ENCODE measurements around the gene ANKS3.

The ANKS3 gene

GRCh38 chr16:4680673-4681470 is 53.2 kb downstream of the ANKS3 start:
- intact Hi-C loops (cut with DNase I), result loop anchor here (5.0 kb wide), 1 partner anchor 59 kb away; the partner anchor contains the start of gene MGRN1
- no peak for DNase-seq

GRCh38 chr16:4679850-4680636 is 54.0 kb downstream of the ANKS3 start:
- DNase-seq, result peak in 8 of 42 donors; percentile 39 to 69 (median 54)
- intact Hi-C loops (cut with DNase I), result loop anchor here (5.0 kb wide), 1 partner anchor 58 kb away; the partner anchor contains the start of gene MGRN1

DNA sequence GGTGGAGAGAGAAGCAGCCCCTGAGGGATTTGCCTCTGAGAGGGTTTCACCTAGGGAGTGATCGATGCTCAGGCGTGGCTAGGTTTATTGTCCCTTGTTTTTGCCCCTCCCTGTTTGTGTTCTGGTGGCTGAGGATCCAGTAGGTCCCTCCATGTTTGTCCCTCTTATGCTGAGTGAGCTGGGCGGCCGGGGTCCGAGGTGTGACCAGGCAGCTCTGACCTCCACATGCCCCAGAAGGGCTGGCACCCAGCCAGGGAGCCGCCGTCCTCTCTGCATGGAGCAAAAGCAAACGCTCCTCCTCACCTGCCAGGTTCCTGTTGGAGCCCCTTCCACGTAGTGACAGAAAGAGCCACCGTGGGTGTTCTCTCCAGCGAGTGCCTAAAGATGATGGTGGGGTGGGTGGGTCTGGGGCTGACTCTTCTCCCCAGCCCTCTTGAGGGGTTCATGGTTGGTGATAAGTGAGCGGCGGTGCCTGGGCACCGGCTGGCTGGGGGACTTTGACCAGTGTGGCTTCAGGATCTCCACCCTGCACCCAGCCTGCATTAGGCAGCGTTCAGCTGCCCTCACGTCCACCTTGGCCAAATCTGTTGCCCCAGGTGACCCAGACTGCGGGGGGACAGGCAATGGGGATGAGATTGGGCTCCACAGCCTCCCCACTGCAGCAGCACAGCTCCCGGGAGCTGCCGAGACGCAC is 54.8 kb downstream of the ANKS3 start:
- intact Hi-C loops (cut with DNase I), result no loop called here
- no peak for DNase-seq

DNA sequence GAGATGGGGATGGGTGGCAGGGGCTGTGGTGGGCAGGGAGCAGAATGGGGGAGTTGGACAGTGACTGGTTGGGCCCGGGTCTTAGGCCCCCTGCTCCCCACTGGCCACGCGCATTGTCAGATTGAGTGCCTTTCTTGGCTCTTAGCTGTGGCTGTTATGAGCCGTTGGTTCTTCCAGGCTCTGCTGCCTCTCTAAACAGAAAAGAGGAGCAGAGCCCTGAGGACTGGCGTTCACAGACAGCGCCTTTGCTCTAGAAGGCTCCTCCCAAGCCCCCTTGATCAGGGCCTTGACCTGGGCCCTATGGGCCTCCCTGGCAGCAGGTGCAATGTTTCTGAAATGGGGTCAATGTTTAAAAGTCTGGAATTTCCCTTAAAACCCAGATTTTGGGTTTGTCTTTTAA is 55.5 kb downstream of the ANKS3 start:
- intact Hi-C loops (cut with DNase I), result no loop called here
- DNase-seq, result no peak

GRCh38 chr16:4677994-4678393 is 56.1 kb downstream of the ANKS3 start:
- DNase-seq, result no peak
- intact Hi-C loops (cut with DNase I), result no loop called here

GRCh38 chr16:4677390-4677789 is 56.7 kb downstream of the ANKS3 start:
- intact Hi-C loops (cut with DNase I), result no loop called here
- DNase-seq, result peak in 9 of 42 donors; percentile 40 to 70 (median 65)

GRCh38 chr16:4676831-4677230 is 57.2 kb downstream of the ANKS3 start:
- DNase-seq, result no peak
- intact Hi-C loops (cut with DNase I), result no loop called here

GRCh38 chr16:4675864-4676786 is 57.9 kb downstream of the ANKS3 start:
- intact Hi-C loops (cut with DNase I), result no loop called here
- no peak for DNase-seq

DNA sequence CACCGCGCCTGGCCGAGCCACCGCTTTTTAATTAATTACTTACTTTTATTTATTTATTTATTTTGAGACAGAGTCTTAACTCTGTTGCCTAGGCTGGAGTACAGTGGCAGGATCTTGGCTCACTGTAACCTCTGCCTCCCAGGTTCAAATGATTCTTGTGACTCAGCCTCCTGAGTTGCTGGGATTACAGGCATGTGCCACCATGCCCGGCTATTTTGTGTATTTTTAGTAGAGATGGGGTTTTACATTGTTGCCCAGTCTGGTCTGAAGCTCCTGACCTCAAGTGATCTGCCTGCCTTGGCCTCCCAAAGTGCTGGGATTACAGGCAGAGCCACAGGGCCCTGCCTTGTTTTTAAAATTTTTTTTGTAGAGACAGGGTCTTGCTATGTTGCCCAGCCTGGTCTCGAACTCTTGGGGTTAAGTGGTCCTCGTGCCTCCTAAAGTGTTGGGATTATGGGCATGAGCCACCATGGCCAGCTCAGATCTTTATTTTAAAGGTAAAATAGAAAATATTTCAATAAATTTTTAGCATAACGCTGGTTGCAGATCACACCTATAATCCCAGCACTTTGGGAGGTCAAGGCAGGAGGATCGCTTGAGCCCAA is 59.0 kb downstream of the ANKS3 start:
- no peak for DNase-seq
- intact Hi-C loops (cut with DNase I), result no loop called here

- DNase-seq, result peak in 29 of 42 donors; percentile 29 to 77 (median 57)
These were observed 60.6 kb downstream of the ANKS3 start for GRCh38 chr16:4673387-4674046.

DNA sequence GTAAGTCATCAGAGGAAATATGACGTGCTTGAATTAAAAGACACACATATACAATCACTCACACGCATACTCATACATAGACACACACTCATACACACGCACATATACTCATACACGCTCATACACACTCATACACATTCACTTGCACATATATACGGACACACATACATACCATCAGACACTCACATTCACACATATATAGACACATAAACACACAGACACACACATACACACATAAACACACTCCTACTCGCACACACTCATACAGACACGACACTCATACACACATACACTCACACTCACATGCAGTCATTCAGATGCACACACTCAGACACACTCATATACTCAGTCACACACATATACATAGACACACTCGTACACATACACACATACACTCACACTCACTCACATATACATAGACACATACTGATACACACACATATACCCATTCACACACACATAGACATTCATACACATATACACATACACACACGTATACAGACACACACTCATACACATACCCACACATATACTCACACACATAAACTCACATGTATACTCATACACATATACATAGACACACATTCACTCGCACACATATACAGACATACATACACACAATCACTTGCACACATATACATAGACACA is 65.6 kb downstream of the ANKS3 start:
- intact Hi-C loops (cut with DNase I), result no loop called here
- DNase-seq, result no peak

More at GRCh38 chr16:4673387-4674046, 60.6 kb downstream of the ANKS3 start:
- intact Hi-C loops (cut with DNase I), result no loop called here

DNA sequence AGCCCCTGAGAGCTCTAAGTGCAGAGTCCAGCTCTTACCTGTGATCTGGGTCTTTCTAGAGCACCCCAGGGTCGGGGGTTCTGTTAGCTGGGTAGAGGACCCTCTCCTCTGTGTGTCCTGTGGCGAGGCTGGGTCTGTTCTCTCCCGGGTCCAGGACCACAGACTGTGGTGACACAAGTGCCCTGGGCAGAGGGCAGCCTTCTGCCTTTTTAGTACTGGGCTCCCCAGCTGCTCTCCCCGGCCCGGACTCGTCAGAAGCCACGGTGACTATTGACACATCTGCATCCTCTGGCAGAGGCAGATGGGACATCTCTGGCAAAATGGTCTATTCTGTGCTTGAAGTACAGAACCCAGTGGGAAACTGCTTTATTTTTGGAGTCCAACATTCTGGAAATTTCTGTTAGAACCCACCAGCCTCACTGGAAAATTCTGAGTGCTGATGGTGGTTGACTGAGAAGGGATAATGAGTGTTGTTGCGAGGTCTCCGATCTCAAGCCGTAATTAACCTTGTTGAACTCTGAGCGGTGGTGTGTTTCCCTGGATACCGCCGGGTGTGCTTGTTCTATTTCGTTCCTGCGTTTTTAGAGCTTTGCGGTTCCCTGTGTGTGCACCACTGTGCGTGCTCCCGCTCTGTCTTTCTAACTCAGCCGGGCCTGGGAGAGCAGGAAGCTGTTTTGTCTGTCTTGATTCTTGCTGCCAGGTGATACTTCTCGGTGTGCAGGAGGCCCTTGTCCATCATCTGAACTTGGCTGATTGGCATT is 66.7 kb downstream of the ANKS3 start:
- intact Hi-C loops (cut with DNase I), result no loop called here
- peak in 22 of 42 donors; percentile 29 to 78 (median 51) for DNase-seq

DNA sequence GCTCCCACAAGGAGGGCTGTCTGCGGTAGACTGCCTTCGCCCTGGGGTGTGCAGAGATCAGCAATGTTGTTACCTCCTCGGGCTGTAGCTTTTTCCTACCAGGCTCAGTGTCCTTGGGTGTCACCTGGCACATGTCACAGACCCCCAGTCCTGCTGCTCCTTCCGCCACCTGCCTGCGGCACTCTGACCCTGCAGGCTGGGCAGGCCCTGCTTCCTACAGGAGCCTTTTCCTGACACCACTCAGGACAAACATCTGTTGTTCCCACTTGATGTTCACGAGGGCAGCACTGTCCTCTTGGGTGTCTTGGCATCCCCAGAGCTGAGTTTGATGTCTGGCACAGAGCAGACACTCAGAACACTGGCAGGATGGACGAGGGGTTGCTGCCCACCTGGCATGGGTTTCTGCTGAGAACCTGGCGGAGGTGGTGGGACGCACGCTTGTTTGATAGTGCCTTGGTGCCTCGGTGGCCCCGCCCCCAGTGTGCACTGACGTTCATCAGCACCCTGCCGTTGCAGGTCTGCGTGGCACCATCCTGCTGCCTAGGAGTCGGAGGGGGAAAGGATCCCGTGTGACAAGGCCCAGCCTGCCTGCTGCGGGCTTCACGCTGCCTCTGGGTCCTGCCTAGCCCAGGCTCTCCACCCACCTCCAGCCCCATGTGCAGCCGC is 67.4 kb downstream of the ANKS3 start:
- peak in 29 of 42 donors; percentile 30 to 79 (median 56) for DNase-seq
- intact Hi-C loops (cut with DNase I), result no loop called here

GRCh38 chr16:4664538-4665418 is 69.3 kb downstream of the ANKS3 start:
- intact Hi-C loops (cut with DNase I), result no loop called here
- no peak for DNase-seq

Measured in head of caudate nucleus (tissue), 42 donors.